Panc1 (cell line): ENCODE data around the gene ACADL. TPM values are rescaled to one million over a fixed set of nuclear protein-coding genes. Genes with fewer than 3 reads are reported as not detected.
"Not testable (repeated sequence)": the region's sequence is repeated elsewhere in the genome, so short reads cannot be mapped to it uniquely, and the experiment has no call there.

Experiments
- ATAC-seq: fragments of 200-7000 bp; cut with Tn5 transposase; 2 replicates; pipeline ENCODE4 v1.9.1; 2020; ENCODE audit warnings: mild to moderate bottlenecking, moderate library complexity
- BruUV-seq: library from RNA; stranded (reverse); fragments of 400-500 nt; replicated peaks from 2 replicates; lab custom pipeline; 2021; lab: Mats Ljungman, UMichigan
- CTCF ChIA-PET: fragments of 300-600 bp; sonication (Branson Sonifier 250); formaldehyde crosslinking; loops from one replicate; lab custom pipeline; 2022; ENCODE audit warnings: antibody characterized with exemption; lab: Charles Lee
- POLR2A ChIA-PET: fragments of 300-600 bp; sonication (Branson Sonifier 250); formaldehyde crosslinking; loops from one replicate; lab custom pipeline; 2022; ENCODE audit warnings: antibody characterized with exemption; lab: Charles Lee
- DNase-seq: peaks from one replicate; pipeline ENCODE4 v3.0.0-alpha.2; 2010; ENCODE audit warnings: low read depth, low spot score
- H3K27ac ChIP-seq: 2 replicates; pipeline ENCODE4 v1.5.1; 2011; ENCODE audit warnings: mild to moderate bottlenecking, low read length, inconsistent platforms
- H3K27me3 ChIP-seq: fragments of 200-500 bp; sonication (Bioruptor generic); 2 replicates; pipeline ENCODE4 v1.6.0; 2014; ENCODE audit warnings: low read length, inconsistent platforms; ENCODE audit not compliant: control insufficient read depth, insufficient read depth
- H3K36me3 ChIP-seq: fragments of 200-500 bp; sonication (Bioruptor generic); 2 replicates; pipeline ENCODE4 v1.5.1; 2014; ENCODE audit warnings: inconsistent platforms, mild to moderate bottlenecking, low read length, moderate library complexity; ENCODE audit not compliant: control insufficient read depth, insufficient read depth
- H3K4me1 ChIP-seq: 2 replicates; pipeline ENCODE4 v1.5.1; 2011; ENCODE audit warnings: inconsistent platforms, mild to moderate bottlenecking, low read length, moderate library complexity; ENCODE audit not compliant: control insufficient read depth, insufficient read depth
- H3K4me3 ChIP-seq, 2 experiments: 2 replicates each; pipeline ENCODE4 v1.5.1; 2011 to 2012; ENCODE audit warnings: low read depth in 2 of 2, low read length in 2 of 2, mild to moderate bottlenecking in 2 of 2, inconsistent platforms in 1 of 2, moderate library complexity in 1 of 2
- H3K9me3 ChIP-seq: fragments of 200-500 bp; sonication (Bioruptor generic); 2 replicates; pipeline ENCODE4 v1.5.1; 2014; ENCODE audit warnings: low read depth, mild to moderate bottlenecking, inconsistent platforms, low read length, moderate library complexity; ENCODE audit not compliant: control insufficient read depth, insufficient read depth
- POLR2AphosphoS5 ChIP-seq: IDR thresholded peaks from 2 replicates; pipeline ENCODE4 v1.6.1; 2012; ENCODE audit warnings: mild to moderate bottlenecking, low read depth, low read length, moderate library complexity
- SIN3A ChIP-seq: IDR thresholded peaks from 2 replicates; pipeline ENCODE4 v1.6.1; 2012; ENCODE audit warnings: low read depth, mild to moderate bottlenecking, low read length, moderate library complexity, borderline replicate concordance; ENCODE audit not compliant: insufficient read depth
- TCF7L2 ChIP-seq: IDR thresholded peaks from 2 replicates; pipeline ENCODE4 v1.6.1; 2011; ENCODE audit warnings: mild to moderate bottlenecking, low read depth, low read length, inconsistent platforms
- in situ Hi-C: cut with HindIII; loops from 2 replicates; pipeline ENCODE4 v1.10.0; 2016; ENCODE audit warnings: low sequenced_read_pairs, low pct_unique_long_range_greater_than_20kb
- intact Hi-C: fragments of 100-400 bp; cut with micrococcal nuclease; formaldehyde crosslinking; loops from one replicate; pipeline ENCODE4 v1.10.0; 2022; ENCODE audit not compliant: unreplicated experiment
- total RNA-seq: library from RNA; stranded (reverse); gene quantifications from one replicate; pipeline ENCODE4 v1.2.1, GENCODE V29; 2021; ENCODE audit not compliant: unreplicated experiment
- TF ChIP-seq, protein P1 (sequence below): fragments of 450-650 bp; IDR thresholded peaks from 2 replicates; pipeline ENCODE4 v1.5.1; 2017; ENCODE audit warnings: mild to moderate bottlenecking
- TF ChIP-seq, protein P2 (sequence below), 2 experiments: IDR thresholded peaks; 2 replicates each; pipeline ENCODE4 v1.6.1; 2011 to 2012; ENCODE audit warnings: low read depth in 2 of 2, control low read depth in 1 of 2, low read length in 1 of 2, mild to moderate bottlenecking in 1 of 2, moderate library complexity in 1 of 2; ENCODE audit not compliant: insufficient read depth in 1 of 2

The ACADL gene
- total RNA-seq, 1 experiment from 2014 or later = not detected

DNA sequence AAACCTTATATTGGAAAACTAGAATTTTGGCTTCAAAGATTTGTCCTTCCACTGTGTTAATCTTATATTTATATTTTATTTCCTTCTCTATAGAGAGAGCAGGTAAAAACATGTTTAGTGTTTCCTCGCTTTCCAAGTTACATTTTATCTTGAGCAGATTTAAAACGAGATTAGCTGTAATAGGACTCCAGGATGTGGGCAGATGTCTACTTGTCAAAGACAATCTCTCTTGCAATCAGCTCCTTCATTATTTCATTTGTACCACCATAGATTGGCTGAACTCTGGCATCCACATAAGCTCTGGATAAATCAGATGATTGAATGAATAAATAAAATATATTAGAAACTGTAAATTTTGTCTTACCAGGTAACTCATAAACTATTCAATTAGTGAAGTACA lies 36.5 kb downstream of the ACADL start:
- in situ Hi-C loops = no loop called here
- peaks cover 6% of the 10 kb centered on the region; the same call in 1 of the 2 replicates for H3K27me3 ChIP-seq
- intact Hi-C loops = no loop called here
- no peaks in the 10 kb centered on the region for H3K9me3 ChIP-seq
- CTCF ChIA-PET = no interaction called here
- DNase-seq (no peak), ATAC-seq (no peak)
- POLR2A ChIA-PET = no interaction called here
- H3K27ac ChIP-seq = no peak overlapping the region
- no peak overlapping the region for H3K4me3 ChIP-seq
- no TSS peak for BruUV-seq
- H3K4me1 ChIP-seq = no peaks in the 10 kb centered on the region
- no peaks in the 10 kb centered on the region for H3K36me3 ChIP-seq
- TF ChIP-seq, protein P1, sequence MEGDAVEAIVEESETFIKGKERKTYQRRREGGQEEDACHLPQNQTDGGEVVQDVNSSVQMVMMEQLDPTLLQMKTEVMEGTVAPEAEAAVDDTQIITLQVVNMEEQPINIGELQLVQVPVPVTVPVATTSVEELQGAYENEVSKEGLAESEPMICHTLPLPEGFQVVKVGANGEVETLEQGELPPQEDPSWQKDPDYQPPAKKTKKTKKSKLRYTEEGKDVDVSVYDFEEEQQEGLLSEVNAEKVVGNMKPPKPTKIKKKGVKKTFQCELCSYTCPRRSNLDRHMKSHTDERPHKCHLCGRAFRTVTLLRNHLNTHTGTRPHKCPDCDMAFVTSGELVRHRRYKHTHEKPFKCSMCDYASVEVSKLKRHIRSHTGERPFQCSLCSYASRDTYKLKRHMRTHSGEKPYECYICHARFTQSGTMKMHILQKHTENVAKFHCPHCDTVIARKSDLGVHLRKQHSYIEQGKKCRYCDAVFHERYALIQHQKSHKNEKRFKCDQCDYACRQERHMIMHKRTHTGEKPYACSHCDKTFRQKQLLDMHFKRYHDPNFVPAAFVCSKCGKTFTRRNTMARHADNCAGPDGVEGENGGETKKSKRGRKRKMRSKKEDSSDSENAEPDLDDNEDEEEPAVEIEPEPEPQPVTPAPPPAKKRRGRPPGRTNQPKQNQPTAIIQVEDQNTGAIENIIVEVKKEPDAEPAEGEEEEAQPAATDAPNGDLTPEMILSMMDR = no peak
- TF ChIP-seq TCF7L2 = no peak

DNA sequence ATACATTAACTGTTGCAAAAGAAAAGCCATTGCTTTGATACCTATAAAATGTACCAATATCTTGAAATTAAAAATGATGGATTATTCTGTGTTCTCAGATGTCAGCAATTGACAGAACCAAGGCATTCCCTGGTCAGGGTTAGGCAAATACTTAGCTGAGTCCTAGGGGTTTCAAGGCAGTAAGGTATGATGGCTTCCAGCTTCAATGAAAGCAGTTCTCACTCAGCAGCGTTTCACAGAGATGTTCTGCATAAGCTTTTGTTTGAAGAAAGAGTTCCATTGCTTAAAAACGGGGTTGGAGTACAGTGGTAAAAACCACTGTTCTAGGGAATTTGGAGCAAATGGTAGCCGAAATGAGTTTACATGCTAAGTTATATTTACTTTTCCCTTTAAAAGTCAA lies 37.1 kb downstream of the ACADL start:
- Histone ChIP-seq H3K4me1 (no peaks in the 10 kb centered on the region), H3K9me3 (no peaks in the 10 kb centered on the region), H3K27me3 (peaks cover 6% of the 10 kb centered on the region; the same call in 1 of the 2 replicates), H3K27ac (no peak overlapping the region), H3K36me3 (no peaks in the 10 kb centered on the region), H3K4me3 (no peak overlapping the region)
- in situ Hi-C loops (no loop called here), intact Hi-C loops (no loop called here)
- ATAC-seq (no peak), DNase-seq (no peak)
- BruUV-seq = no TSS peak
- ChIA-PET POLR2A (no interaction called here), CTCF (no interaction called here)
- no peak for TF ChIP-seq TCF7L2
- TF ChIP-seq, protein P2, sequence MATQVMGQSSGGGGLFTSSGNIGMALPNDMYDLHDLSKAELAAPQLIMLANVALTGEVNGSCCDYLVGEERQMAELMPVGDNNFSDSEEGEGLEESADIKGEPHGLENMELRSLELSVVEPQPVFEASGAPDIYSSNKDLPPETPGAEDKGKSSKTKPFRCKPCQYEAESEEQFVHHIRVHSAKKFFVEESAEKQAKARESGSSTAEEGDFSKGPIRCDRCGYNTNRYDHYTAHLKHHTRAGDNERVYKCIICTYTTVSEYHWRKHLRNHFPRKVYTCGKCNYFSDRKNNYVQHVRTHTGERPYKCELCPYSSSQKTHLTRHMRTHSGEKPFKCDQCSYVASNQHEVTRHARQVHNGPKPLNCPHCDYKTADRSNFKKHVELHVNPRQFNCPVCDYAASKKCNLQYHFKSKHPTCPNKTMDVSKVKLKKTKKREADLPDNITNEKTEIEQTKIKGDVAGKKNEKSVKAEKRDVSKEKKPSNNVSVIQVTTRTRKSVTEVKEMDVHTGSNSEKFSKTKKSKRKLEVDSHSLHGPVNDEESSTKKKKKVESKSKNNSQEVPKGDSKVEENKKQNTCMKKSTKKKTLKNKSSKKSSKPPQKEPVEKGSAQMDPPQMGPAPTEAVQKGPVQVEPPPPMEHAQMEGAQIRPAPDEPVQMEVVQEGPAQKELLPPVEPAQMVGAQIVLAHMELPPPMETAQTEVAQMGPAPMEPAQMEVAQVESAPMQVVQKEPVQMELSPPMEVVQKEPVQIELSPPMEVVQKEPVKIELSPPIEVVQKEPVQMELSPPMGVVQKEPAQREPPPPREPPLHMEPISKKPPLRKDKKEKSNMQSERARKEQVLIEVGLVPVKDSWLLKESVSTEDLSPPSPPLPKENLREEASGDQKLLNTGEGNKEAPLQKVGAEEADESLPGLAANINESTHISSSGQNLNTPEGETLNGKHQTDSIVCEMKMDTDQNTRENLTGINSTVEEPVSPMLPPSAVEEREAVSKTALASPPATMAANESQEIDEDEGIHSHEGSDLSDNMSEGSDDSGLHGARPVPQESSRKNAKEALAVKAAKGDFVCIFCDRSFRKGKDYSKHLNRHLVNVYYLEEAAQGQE (IDR thresholded peaks at IDR 0.05; ENCODE audit: insufficient read depth in 1 of 2, low read depth in 2 of 2, low read length in 1 of 2) = no peak
- no peak for TF ChIP-seq POLR2AphosphoS5
- TF ChIP-seq SIN3A = no peak
- TF ChIP-seq, protein P1 = no peak

DNA sequence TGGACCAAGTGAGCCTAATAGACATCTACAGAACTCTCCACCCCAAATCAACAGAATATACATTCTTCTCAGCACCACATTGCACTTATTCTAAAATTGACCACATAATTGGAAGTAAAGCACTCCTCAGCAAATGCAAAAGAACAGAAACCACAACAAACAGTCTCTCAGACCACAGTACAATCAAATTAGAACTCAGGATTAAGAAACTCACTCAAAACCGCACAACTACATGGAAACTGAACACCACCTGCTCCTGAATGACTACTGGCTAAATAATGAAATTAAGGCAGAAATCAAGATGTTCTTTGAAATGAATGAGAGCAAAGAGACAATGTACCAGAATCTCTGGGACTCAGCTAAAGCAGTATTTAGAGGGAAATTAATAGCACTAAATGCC lies 41.3 kb downstream of the ACADL start:
- CTCF ChIA-PET, DNase-seq, H3K36me3 ChIP-seq, H3K4me3 ChIP-seq, BruUV-seq, POLR2A ChIA-PET, H3K27ac ChIP-seq, H3K9me3 ChIP-seq, intact Hi-C loops, in situ Hi-C loops, H3K4me1 ChIP-seq, H3K27me3 ChIP-seq, ATAC-seq: not testable (repeated sequence)

GRCh38 chr2:210181606-210182088 lies 43.6 kb downstream of the ACADL start:
- BruUV-seq, ATAC-seq, H3K36me3 ChIP-seq, H3K27ac ChIP-seq, DNase-seq, H3K9me3 ChIP-seq, H3K4me3 ChIP-seq, CTCF ChIA-PET, H3K27me3 ChIP-seq, H3K4me1 ChIP-seq, in situ Hi-C loops, intact Hi-C loops, POLR2A ChIA-PET: not testable (repeated sequence)
